ENCODE results near the gene F2RL1. TPM values are rescaled to one million over a fixed set of nuclear protein-coding genes. Genes with fewer than 3 reads are reported as not detected.
"Not testable (repeated sequence)": the region's sequence is repeated elsewhere in the genome, so short reads cannot be mapped to it uniquely, and the experiment has no call there.

F2RL1 gene
- total and polyA plus RNA-seq, 2 experiments from 2014 or later, result 15.3 to 32.1 TPM

GRCh38 chr5:76853741-76854140 is 34.9 kb downstream of the F2RL1 start:
- not testable (repeated sequence) for H3K4me3 Mint-ChIP-seq; H3K79me2 ChIP-seq (replicated peaks; ENCODE audit: insufficient read depth); DNase-seq (ENCODE audit: low spot score); H2AFZ ChIP-seq; H4K20me1 ChIP-seq (replicated peaks; ENCODE audit: insufficient read depth); H3K36me3 ChIP-seq (ENCODE audit: insufficient read depth); H3K4me1 Mint-ChIP-seq; H3K27ac Mint-ChIP-seq; H3K9me2 ChIP-seq (ENCODE audit: insufficient read depth); H3K27me3 ChIP-seq (ENCODE audit: insufficient read depth); H3F3A ChIP-seq (replicated peaks; ENCODE audit: low read depth); H3K4me1 ChIP-seq (ENCODE audit: insufficient read depth); H3K4me2 ChIP-seq; ATAC-seq; H3K4me3 ChIP-seq; H3K27ac ChIP-seq (ENCODE audit: low read depth)
- Mint-ChIP-seq H3K27me3 (ENCODE audit: insufficient read depth, low read depth, poor library complexity) (peaks cover 15% of the 10 kb centered on the region), H3K36me3 (ENCODE audit: low read depth) (peaks cover 25% of the 10 kb centered on the region), H3K9me3 (peaks cover 38% of the 10 kb centered on the region)

- TF ChIP-seq ZNF462 (CRISPR knock-in tag; IDR thresholded peaks at IDR 0.05), result no peak
- 0 out of 2 replicates have a peak, but pooled peaks have one; percentile 4 for TF ChIP-seq NANOG (IDR thresholded peaks at IDR 0.05; ENCODE audit: borderline replicate concordance)
- TF ChIP-seq CREB1 (CRISPR knock-in tag; IDR thresholded peaks at IDR 0.05; ENCODE audit: low read depth), result no peak
- H3K4me3 Mint-ChIP-seq, result no peak overlapping the region
- no peak overlapping the region for H3K27ac ChIP-seq (ENCODE audit: low read depth)
- H3K9me2 ChIP-seq (ENCODE audit: insufficient read depth), result no peaks in the 10 kb centered on the region
- peaks cover 38% of the 10 kb centered on the region for H3K9me3 Mint-ChIP-seq
- no peaks in the 10 kb centered on the region for H3K27me3 ChIP-seq (ENCODE audit: insufficient read depth)
- no peak overlapping the region for H2AFZ ChIP-seq
- H3K36me3 Mint-ChIP-seq (ENCODE audit: low read depth), result peaks cover 25% of the 10 kb centered on the region
- no peaks in the 10 kb centered on the region for H3F3A ChIP-seq (replicated peaks; ENCODE audit: low read depth)
- H3K27me3 Mint-ChIP-seq (ENCODE audit: insufficient read depth, low read depth, poor library complexity), result peaks cover 15% of the 10 kb centered on the region
- ATAC-seq (no peak), DNase-seq (ENCODE audit: low spot score) (peak; percentile 35)
- H3K4me3 ChIP-seq, result no peak overlapping the region
- H3K4me1 Mint-ChIP-seq, result peaks cover 6% of the 10 kb centered on the region
- H3K27ac Mint-ChIP-seq, result no peak overlapping the region
- no peaks in the 10 kb centered on the region for H3K79me2 ChIP-seq (replicated peaks; ENCODE audit: insufficient read depth)
- H3K36me3 ChIP-seq (ENCODE audit: insufficient read depth), result peaks cover 3% of the 10 kb centered on the region; the same call in 1 of the 2 replicates
- H3K4me1 ChIP-seq (ENCODE audit: insufficient read depth), result no peaks in the 10 kb centered on the region
- H4K20me1 ChIP-seq (replicated peaks; ENCODE audit: insufficient read depth), result no peaks in the 10 kb centered on the region
- no peak overlapping the region for H3K4me2 ChIP-seq
These were observed 35.8 kb downstream of the F2RL1 start for GRCh38 chr5:76854644-76855043.

- not testable (repeated sequence) for H3K4me3 ChIP-seq; H3K27ac Mint-ChIP-seq; H4K20me1 ChIP-seq (replicated peaks; ENCODE audit: insufficient read depth); H3K4me1 Mint-ChIP-seq; H3K9me2 ChIP-seq (ENCODE audit: insufficient read depth); H2AFZ ChIP-seq; H3K4me3 Mint-ChIP-seq; H3K27me3 ChIP-seq (ENCODE audit: insufficient read depth); H3K27ac ChIP-seq (ENCODE audit: low read depth); H3K4me2 ChIP-seq; ATAC-seq; H3K4me1 ChIP-seq (ENCODE audit: insufficient read depth); H3K79me2 ChIP-seq (replicated peaks; ENCODE audit: insufficient read depth); DNase-seq (ENCODE audit: low spot score); H3F3A ChIP-seq (replicated peaks; ENCODE audit: low read depth); H3K36me3 ChIP-seq (ENCODE audit: insufficient read depth)
- Mint-ChIP-seq H3K9me3 (peaks cover 38% of the 10 kb centered on the region), H3K27me3 (ENCODE audit: insufficient read depth, low read depth, poor library complexity) (peaks cover 11% of the 10 kb centered on the region), H3K36me3 (ENCODE audit: low read depth) (peaks cover 25% of the 10 kb centered on the region)
These were observed 36.7 kb downstream of the F2RL1 start for GRCh38 chr5:76855501-76855900.
